SIG-M5 (cell line): Measurements from ENCODE around the gene HS6ST3.

Experiments used
- DNase-seq: peaks from one replicate; lab custom pipeline; 2025; lab: John Stamatoyannopoulos, UW

HS6ST3 gene

GRCh38 chr13:96836733-96837132, 746.8 kb downstream of the HS6ST3 start:
- DNase-seq = no peak

DNA sequence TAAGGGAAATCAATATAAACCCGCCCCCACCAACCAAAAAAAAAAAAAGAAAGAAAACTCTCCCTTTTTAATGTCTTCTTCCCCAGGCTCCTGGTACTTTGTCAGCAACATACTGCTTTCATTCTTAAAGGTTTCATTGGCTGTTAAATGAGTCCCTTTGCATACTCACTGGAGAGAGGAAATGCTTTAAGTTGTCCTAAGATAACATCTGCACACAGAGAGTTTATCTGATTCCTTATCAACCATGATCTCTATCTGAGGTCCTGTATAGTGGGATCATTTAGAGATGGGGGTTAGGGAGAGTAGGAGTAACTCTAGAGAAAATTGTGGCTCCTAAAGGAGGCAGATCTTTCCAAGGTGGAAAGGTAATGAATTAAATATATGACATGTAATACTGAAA, 747.9 kb downstream of the HS6ST3 start:
- no peak for DNase-seq

- DNase-seq = no peak
These were observed 754.3 kb downstream of the HS6ST3 start for GRCh38 chr13:96844195-96844594.

DNA sequence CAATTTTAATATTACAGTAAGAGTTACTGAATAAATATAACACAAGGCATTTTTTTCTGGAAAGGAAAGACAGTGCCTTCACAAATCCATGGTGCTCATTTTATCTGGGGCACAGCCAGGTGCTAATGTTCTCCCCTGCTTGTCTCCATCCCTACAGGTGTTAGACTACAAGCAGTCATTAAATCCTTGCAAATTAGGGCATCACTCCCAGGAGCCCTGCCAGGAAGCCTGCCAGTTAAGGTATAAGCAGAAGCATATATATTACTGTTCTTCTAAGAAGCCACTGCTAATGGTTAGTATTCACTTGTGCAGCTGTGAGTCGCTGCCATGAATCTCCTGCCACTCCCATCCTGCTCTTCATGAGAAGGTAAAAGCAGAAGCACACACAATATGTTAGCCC, 754.7 kb downstream of the HS6ST3 start:
- DNase-seq = no peak

- DNase-seq = no peak
These were observed 758.4 kb downstream of the HS6ST3 start for GRCh38 chr13:96848286-96848685.

DNA sequence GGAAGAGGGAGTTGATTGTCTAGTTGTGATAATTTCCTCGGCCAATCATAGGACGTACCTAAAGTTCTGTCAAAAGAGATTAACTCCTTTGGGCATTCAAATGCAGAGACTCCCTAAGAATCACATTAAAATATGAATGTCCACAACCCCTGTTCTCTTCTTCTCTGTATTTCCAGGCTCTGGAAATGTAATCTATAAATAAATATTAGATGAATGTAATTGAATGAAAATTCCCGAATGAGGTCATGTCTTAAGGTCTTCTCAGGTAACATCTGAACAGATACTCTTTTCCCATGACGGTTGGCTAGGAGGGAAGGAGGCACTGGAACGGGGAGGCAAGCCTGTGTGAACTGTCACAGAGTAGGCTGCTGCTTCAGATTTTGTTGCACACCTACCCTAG, 759.2 kb downstream of the HS6ST3 start:
- DNase-seq = no peak

GRCh38 chr13:96850538-96851145, 760.7 kb downstream of the HS6ST3 start:
- DNase-seq = no peak

DNA sequence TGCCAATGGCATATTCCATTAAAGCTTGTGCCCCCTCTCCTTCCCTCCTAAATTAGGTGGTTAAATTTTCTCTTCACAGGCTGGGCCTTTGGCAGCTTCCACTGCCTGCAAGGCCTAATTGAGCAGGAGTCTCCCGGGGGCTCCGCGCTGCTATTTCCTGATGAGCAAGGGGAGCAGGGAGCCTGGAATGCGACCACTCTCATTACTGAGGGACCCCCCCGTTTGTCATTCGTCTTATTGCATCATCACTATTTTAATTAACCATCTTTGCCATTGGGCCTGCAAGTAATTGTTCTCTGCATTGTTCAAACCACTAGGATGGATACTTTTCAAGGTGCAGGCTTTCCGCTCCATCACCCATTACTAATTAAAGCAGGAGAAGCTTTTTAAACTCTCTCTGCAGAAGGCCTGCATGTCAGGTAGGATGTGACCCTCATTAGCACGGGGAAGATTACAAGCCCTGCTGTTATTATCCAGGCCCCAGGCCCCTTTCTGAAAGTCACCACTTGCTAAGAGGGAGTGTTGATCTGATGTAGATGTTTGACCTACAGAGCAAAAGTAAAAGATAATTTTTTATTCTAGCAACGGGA, 762.0 kb downstream of the HS6ST3 start:
- no peak for DNase-seq

DNA sequence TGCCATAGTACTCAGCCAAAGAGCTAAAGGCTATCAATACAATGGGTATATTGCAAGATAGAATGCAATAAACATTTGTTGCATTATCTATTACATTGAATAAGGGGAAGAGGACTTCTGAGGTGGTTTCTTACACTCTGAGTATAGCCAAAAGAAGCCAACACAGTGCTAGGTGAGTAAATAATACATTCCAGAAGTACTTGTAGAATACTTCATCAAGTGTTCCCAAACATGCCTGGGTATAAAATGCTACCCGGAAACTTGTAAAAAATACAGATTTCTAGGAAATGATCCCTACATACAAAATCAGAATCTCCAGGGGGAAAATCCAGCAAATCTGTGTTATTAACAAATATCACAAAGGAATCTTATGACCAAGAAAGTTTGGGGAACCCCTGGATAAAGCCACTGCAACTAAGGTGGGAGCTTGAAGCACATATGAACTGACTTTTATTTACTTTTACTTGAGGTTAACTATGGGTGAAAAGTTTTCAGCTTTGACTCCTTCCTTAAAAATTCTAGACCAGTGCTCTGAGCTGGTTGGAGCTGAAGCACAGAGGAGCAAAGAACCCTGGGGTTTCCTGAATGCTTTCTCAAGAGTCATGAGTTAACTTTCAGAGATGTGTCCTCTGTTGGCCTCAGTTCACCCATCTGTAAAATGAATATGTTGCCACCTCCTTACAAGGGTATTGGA, 768.4 kb downstream of the HS6ST3 start:
- no peak for DNase-seq

DNA sequence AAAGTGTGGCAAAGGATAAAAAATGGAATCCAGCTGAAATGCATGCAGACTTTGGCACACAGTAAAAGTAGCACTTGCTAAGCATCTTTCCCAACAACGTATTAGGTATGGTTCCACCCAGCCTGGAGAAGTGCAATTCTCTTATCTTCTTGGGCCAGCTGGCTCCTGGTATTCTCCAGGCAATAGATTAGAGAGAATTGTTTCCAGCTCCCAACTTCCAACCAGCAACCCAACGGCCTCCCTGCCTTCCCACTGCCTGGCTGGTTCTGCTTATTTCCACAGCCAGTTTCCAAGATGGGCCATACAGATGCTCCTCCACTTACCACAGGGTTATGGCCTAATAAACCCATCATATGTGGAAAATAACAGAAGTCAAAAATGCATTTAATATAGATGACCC, 771.0 kb downstream of the HS6ST3 start:
- DNase-seq = no peak

DNA sequence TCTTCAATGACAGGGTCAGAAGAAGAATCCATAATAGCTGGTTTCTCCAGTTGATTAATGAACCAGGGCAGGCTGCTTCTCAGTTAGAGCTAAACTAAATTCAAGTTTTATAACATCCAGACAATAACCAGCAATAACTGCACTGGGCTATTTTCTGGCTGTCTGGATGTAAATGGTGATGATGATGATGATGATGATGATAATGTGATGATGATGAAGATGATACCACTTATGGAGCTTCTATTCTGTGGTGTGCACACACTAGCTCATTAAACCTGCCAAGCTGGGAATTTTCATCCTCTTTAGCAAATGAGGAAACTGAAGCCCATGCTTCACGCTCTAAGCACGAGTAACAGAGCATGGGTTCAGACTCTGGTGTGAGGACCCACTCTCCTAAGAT, 772.2 kb downstream of the HS6ST3 start:
- no peak for DNase-seq

DNA sequence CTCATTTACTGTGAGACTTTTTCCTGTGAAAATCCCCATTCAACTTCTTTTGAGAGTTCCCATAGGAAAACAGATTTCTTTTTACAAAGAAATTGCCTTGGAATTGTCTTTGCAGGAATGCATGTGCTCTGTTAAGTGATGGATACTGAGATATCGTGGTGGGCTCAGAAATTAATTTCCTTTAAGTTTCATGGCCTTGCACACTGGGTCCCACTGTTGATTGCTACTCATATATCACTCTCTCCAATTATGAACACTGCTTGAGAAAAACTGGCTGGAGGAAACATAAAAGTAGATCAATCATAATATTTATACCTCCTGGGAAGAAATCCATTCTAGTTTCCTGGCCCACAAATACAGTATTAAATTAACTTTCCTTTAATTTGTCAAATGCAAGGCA, 773.1 kb downstream of the HS6ST3 start:
- DNase-seq = no peak

- DNase-seq = no peak
These were observed 781.6 kb downstream of the HS6ST3 start for GRCh38 chr13:96871469-96871868.

GRCh38 chr13:96880419-96880818, 790.5 kb downstream of the HS6ST3 start:
- no peak for DNase-seq
